Tibial nerve (tissue), 4 donors: ENCODE results near the gene TPTE.
"Not testable (repeated sequence)": the region's sequence is repeated elsewhere in the genome, so short reads cannot be mapped to it uniquely, and the experiment has no call there.

Experiments
- EP300 ChIP-seq, 2 donors: sonication (generic); formaldehyde crosslinking; IDR thresholded peaks; one replicate each; pipeline ENCODE4 v1.6.1; 2017; ENCODE audit warnings: antibody characterized with exemption in 2 of 2, mild to moderate bottlenecking in 1 of 2
- POLR2A ChIP-seq, 2 donors: fragments of 450-650 bp; IDR thresholded peaks; one replicate each; pipeline ENCODE4 v1.6.1; 2017; ENCODE audit warnings: antibody characterized with exemption in 2 of 2, mild to moderate bottlenecking in 2 of 2, moderate library complexity in 2 of 2
- TF ChIP-seq, protein P1 (sequence below), 5 experiments: fragments of 200-600 bp in 3 of 5; fragments of 450-650 bp in 2 of 5; sonication (generic) in 3 of 5; IDR thresholded peaks; one replicate each; pipeline ENCODE4 v1.5.1; 2016 to 2019; ENCODE audit warnings: antibody characterized with exemption in 5 of 5, mild to moderate bottlenecking in 3 of 5, moderate library complexity in 2 of 5

DNA sequence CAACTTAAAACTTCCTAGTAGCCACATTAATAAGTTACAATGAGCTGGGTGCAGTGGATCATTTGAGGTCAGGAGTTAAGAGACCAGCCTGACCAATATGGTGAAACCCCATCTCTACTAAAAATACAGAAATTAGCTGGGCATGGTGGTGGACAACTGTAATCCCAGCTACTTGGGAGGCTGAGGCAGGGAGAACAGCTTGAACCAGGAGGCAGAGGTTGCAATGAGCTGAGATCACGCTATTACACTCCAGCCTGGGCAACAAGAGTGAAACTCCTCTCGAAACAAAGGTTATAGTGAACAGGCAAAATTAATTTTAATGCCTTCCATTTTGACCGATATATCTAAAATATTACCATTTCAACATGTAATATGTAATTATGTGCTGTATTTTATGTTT is 30.9 kb upstream of the TPTE start:
- TF ChIP-seq, protein P1, sequence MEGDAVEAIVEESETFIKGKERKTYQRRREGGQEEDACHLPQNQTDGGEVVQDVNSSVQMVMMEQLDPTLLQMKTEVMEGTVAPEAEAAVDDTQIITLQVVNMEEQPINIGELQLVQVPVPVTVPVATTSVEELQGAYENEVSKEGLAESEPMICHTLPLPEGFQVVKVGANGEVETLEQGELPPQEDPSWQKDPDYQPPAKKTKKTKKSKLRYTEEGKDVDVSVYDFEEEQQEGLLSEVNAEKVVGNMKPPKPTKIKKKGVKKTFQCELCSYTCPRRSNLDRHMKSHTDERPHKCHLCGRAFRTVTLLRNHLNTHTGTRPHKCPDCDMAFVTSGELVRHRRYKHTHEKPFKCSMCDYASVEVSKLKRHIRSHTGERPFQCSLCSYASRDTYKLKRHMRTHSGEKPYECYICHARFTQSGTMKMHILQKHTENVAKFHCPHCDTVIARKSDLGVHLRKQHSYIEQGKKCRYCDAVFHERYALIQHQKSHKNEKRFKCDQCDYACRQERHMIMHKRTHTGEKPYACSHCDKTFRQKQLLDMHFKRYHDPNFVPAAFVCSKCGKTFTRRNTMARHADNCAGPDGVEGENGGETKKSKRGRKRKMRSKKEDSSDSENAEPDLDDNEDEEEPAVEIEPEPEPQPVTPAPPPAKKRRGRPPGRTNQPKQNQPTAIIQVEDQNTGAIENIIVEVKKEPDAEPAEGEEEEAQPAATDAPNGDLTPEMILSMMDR (IDR thresholded peaks at IDR 0.05) = not testable (repeated sequence)
- not testable (repeated sequence) for TF ChIP-seq EP300, POLR2A (IDR thresholded peaks at IDR 0.05)
